ENCODE measurements around the gene RPS19BP1. TPM values are rescaled to one million over a fixed set of nuclear protein-coding genes. Genes with fewer than 3 reads are reported as not detected.

RPS19BP1 gene
- total RNA-seq, 1 donor from 2014 or later, result 67.7 TPM

DNA sequence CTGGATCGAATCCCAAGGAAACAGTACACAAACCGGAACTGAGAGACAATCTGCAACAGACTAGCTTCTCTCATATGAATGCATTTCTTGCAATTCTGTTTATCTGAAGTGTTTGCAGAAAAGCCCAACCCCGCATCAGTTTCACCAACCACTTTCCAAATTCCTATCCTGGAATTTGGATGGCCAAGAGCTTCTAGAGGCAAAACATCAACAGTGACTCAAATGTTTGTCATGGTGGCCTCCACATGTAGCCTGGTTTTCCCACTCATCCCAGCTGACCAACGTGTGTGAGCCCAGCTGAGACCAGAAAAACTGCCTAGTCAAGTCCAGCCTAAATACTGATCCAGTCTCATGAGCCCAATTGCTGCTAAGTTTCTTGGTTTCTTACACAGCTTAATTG, 38.8 kb downstream of the RPS19BP1 start:
- ChIA-PET POLR2A (interaction anchor here (0.9 to 1.8 kb wide), 5 partner anchors 8 to 47 kb away, joined by 4 to 6 read pairs (median 4); partner anchors contain the start of genes ATF4 and MIEF1), CTCF (interaction anchor here (0.8 to 3.2 kb wide), 18 partner anchors 8 to 543 kb away, joined by 3 to 42 read pairs (median 6); partner anchors contain the start of genes ATF4, MIEF1 and TAB1)
- H3K27ac Mint-ChIP-seq, result peak overlapping the region; percentile 36
- no peaks in the 10 kb centered on the region for H3K27me3 Mint-ChIP-seq
- DNase-seq, result no peak
- H3K4me1 Mint-ChIP-seq, result peaks cover 27% of the 10 kb centered on the region
- intact Hi-C loops (cut with micrococcal nuclease), result loop anchor here (1.0 to 2.0 kb wide), 4 partner anchors 21 to 95 kb away; partner anchors contain the start of gene TAB1
- H3K4me3 Mint-ChIP-seq, result no peak overlapping the region
- no peak for ATAC-seq (ENCODE audit: low read depth)
- peaks cover 7% of the 10 kb centered on the region for H3K36me3 Mint-ChIP-seq (ENCODE audit: low read depth)
- TF ChIP-seq, protein P1, sequence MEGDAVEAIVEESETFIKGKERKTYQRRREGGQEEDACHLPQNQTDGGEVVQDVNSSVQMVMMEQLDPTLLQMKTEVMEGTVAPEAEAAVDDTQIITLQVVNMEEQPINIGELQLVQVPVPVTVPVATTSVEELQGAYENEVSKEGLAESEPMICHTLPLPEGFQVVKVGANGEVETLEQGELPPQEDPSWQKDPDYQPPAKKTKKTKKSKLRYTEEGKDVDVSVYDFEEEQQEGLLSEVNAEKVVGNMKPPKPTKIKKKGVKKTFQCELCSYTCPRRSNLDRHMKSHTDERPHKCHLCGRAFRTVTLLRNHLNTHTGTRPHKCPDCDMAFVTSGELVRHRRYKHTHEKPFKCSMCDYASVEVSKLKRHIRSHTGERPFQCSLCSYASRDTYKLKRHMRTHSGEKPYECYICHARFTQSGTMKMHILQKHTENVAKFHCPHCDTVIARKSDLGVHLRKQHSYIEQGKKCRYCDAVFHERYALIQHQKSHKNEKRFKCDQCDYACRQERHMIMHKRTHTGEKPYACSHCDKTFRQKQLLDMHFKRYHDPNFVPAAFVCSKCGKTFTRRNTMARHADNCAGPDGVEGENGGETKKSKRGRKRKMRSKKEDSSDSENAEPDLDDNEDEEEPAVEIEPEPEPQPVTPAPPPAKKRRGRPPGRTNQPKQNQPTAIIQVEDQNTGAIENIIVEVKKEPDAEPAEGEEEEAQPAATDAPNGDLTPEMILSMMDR (IDR thresholded peaks at IDR 0.05), result no peak
- no peaks in the 10 kb centered on the region for H3K9me3 Mint-ChIP-seq

DNA sequence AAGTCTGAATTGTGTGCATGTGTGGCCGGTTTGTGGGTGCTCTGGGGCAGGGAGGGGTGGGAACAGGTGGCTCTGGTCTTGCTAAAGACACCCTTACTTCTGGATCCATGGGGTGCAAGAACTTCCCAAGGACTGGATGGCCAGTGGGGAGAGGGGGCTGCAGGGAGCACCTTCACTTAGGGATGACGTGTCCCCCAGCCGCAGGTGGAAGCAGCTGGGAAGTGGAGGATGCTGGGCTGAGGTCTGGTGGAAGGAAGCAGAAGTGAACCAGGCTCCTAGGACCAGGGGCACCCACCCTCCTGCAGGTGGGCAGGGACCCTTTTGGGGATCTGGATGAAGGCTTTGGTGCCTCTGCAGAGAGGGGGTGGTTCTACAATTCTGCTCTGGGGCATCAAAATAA, 40.4 kb downstream of the RPS19BP1 start:
- TF ChIP-seq, protein P1 (IDR thresholded peaks at IDR 0.05), result no peak
- DNase-seq (no peak), ATAC-seq (ENCODE audit: low read depth) (no peak)
- intact Hi-C loops (cut with micrococcal nuclease), result loop anchor here (2.0 kb wide), 3 partner anchors 21 to 93 kb away; partner anchors contain the start of gene TAB1
- Mint-ChIP-seq H3K27ac (no peak overlapping the region), H3K36me3 (ENCODE audit: low read depth) (peaks cover 17% of the 10 kb centered on the region), H3K27me3 (no peaks in the 10 kb centered on the region), H3K4me1 (peaks cover 27% of the 10 kb centered on the region), H3K4me3 (no peak overlapping the region), H3K9me3 (no peaks in the 10 kb centered on the region)
- CTCF ChIA-PET, result interaction anchor here (1.3 to 3.2 kb wide), 4 partner anchors 13 to 93 kb away, joined by 5 to 42 read pairs (median 12); partner anchors contain the start of gene TAB1
- POLR2A ChIA-PET, result interaction anchor here (0.6 to 2.6 kb wide), 4 partner anchors 10 to 217 kb away, joined by 3 to 11 read pairs (median 4); partner anchors contain the start of gene MIEF1

DNA sequence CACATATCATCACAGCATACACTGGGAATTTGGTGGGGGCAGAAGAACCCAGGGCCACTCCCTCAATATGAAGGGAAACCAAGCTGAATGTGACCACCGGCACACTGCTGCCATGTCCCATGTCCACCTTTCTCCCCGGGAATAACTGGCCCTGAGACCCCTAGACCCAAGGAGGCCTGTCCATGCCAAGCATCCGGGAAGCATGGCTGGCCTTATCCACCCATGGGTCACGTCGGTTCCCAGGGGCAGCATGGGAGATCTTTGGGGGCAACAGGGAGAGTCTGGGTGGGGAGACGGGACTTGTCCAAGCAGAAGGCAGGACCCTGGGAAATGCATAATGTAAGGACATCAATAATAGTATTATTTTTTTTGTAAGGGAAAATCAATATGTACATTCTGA, 40.9 kb downstream of the RPS19BP1 start:
- peaks cover 27% of the 10 kb centered on the region for H3K4me1 Mint-ChIP-seq
- intact Hi-C loops (cut with micrococcal nuclease), result loop anchor here (2.0 kb wide), 4 partner anchors 21 to 93 kb away; partner anchors contain the start of gene TAB1
- ChIA-PET CTCF (interaction anchor here (0.7 to 1.3 kb wide), 2 partner anchors 37 to 543 kb away, joined by 3 to 5 read pairs; no protein-coding TSS in a partner anchor), POLR2A (interaction anchor here (0.6 to 2.6 kb wide), 5 partner anchors 10 to 216 kb away, joined by 3 to 11 read pairs (median 4); partner anchors contain the start of gene MIEF1)
- H3K27ac Mint-ChIP-seq, result peak overlapping the region; percentile 46
- TF ChIP-seq, protein P1 (IDR thresholded peaks at IDR 0.05), result no peak
- H3K9me3 Mint-ChIP-seq, result no peaks in the 10 kb centered on the region
- H3K36me3 Mint-ChIP-seq (ENCODE audit: low read depth), result peaks cover 20% of the 10 kb centered on the region
- ATAC-seq (ENCODE audit: low read depth) (no peak), DNase-seq (no peak)
- no peaks in the 10 kb centered on the region for H3K27me3 Mint-ChIP-seq
- H3K4me3 Mint-ChIP-seq, result no peak overlapping the region

DNA sequence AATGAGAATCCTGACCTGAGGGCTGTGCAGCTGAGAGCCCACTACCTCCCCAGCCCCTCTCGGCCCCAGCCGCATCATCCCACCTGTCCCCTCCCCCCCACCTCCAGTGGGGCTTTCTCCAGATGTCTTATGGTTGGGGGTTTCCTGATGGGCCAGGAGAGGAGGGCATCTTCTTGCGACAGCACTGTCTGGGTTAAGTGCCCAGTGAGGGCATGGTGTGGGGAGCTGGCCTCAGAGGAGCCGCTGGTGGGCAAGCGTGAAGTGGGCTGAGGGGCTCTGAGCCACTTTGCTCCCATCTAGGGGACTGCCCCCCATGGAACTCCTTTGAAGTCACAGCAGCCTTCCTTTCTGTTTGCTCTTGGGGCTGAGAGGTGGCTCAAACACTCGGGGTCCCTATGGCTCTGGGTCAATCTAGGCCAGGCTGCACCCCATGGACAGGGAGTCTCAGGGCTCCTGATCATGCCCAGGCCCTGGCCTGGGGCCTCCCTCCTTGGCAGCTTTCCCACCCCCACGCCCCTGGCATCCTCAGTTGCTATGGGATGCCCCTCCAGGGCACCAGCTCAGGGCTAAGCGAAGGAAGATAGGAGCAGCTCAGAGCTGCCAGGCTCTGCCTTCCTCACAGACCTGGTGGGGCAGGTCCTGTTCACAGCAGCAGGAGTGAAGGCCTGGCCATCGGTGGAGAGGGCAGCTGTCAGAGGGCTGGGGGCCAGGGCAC, 41.4 kb downstream of the RPS19BP1 start:
- Mint-ChIP-seq H3K4me3 (no peak overlapping the region), H3K27ac (no peak overlapping the region), H3K4me1 (peaks cover 27% of the 10 kb centered on the region), H3K36me3 (ENCODE audit: low read depth) (peaks cover 20% of the 10 kb centered on the region), H3K9me3 (no peaks in the 10 kb centered on the region), H3K27me3 (no peaks in the 10 kb centered on the region)
- ChIA-PET POLR2A (interaction anchor here (0.7 to 2.6 kb wide), 10 partner anchors 11 to 171 kb away, joined by 3 to 11 read pairs (median 4); partner anchors contain the start of genes ATF4, MIEF1 and RPL3), CTCF (interaction anchor here (0.7 to 1.3 kb wide), 4 partner anchors 19 to 544 kb away, joined by 3 to 6 read pairs (median 4); no protein-coding TSS in a partner anchor)
- intact Hi-C loops (cut with micrococcal nuclease), result loop anchor here (1.0 to 2.0 kb wide), 4 partner anchors 11 to 44 kb away; partner anchors contain the start of genes ATF4, MIEF1 and RPS19BP1
- TF ChIP-seq, protein P1 (IDR thresholded peaks at IDR 0.05), result no peak
- ATAC-seq (ENCODE audit: low read depth) (no peak), DNase-seq (no peak)

All from activated B cell treated with CpG ODN at 0.5 μM for 24 hours (primary cell).